Endothelial cell of umbilical vein (primary cell): ENCODE results near the gene CHAC1.

ENCODE experiments used
- POLR2A ChIP-seq: IDR thresholded peaks from 2 replicates; pipeline ENCODE4 v1.6.1; 2012; ENCODE audit warnings: low read depth, mild to moderate bottlenecking, control low read depth, low read length
- POLR2AphosphoS5 ChIP-seq: IDR thresholded peaks from 2 replicates; pipeline ENCODE4 v1.6.1; 2012; ENCODE audit warnings: low read depth, mild to moderate bottlenecking, control low read depth, low read length, moderate library complexity; ENCODE audit not compliant: insufficient read depth
- TF ChIP-seq, protein P1 (sequence below), 2 donors: IDR thresholded peaks; 1 replicate in 1 of 2; 2 replicates in 1 of 2; pipeline ENCODE4 v1.5.1; 2011; ENCODE audit warnings: low read length in 2 of 2, mild to moderate bottlenecking in 2 of 2, moderate library complexity in 2 of 2, control low read depth in 1 of 2, inconsistent platforms in 1 of 2, low read depth in 1 of 2; ENCODE audit not compliant: insufficient read depth in 1 of 2; ENCODE audit errors: extremely low read depth in 1 of 2

DNA sequence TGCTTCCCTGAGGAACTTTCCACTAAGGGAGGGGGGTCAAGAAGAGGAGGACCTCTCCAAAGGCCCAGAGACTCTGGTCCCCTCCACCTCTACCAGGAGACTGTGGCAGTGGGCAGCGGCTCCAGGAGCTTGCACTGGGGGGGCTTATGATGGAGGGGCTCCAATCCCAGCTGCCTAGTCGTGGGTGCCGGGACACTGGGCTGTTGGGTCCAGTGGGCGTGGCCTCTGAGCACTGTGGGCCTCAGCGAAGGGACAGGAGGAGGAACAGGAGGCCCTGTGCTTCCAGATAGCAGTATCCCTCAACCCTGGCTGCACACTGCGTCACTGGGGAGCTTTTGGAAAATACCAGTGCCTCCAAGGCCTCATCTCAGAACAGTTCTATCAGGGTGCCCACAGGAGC lies 37.6 kb upstream of the CHAC1 start:
- TF ChIP-seq, protein P1, sequence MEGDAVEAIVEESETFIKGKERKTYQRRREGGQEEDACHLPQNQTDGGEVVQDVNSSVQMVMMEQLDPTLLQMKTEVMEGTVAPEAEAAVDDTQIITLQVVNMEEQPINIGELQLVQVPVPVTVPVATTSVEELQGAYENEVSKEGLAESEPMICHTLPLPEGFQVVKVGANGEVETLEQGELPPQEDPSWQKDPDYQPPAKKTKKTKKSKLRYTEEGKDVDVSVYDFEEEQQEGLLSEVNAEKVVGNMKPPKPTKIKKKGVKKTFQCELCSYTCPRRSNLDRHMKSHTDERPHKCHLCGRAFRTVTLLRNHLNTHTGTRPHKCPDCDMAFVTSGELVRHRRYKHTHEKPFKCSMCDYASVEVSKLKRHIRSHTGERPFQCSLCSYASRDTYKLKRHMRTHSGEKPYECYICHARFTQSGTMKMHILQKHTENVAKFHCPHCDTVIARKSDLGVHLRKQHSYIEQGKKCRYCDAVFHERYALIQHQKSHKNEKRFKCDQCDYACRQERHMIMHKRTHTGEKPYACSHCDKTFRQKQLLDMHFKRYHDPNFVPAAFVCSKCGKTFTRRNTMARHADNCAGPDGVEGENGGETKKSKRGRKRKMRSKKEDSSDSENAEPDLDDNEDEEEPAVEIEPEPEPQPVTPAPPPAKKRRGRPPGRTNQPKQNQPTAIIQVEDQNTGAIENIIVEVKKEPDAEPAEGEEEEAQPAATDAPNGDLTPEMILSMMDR (IDR thresholded peaks at IDR 0.05; ENCODE audit: extremely low read depth in 1 of 2, insufficient read depth in 1 of 2, low read depth in 1 of 2, low read length in 2 of 2) = no peak
- TF ChIP-seq POLR2AphosphoS5 (no peak), POLR2A (no peak)
